HG02798 (cell line): Measurements from ENCODE around the gene B3GNT5.
"Not testable (repeated sequence)": the region's sequence is repeated elsewhere in the genome, so short reads cannot be mapped to it uniquely, and the experiment has no call there.

ENCODE experiments used
- ATAC-seq: cut with Tn5 transposase; IDR thresholded peaks from one replicate; pipeline ENCODE4 v1.9.1; 2021; ENCODE audit warnings: mild to moderate bottlenecking; ENCODE audit not compliant: unreplicated experiment, poor library complexity

Gene B3GNT5

DNA sequence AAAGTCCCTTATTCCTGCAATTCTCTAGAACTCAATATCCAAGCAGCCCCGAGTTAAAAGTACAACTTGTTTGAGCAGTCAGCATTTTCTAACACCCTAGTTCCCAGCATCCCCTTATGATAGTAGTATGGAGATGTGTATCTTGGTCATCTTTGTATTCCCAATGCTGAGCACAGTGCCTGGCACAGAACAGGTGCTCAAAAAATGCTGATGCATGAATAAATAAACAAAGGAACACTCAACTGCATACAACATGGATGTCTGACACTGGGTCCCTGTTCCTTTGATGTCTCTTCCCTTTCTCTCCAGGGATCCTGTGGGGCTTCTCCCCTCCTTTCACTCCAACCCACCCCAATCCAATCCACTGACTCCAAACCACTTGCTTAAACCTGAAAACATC, 23.9 kb upstream of the B3GNT5 start:
- no peak for ATAC-seq

GRCh38 chr3:183230251-183230650, 22.8 kb upstream of the B3GNT5 start:
- ATAC-seq = not testable (repeated sequence)

DNA sequence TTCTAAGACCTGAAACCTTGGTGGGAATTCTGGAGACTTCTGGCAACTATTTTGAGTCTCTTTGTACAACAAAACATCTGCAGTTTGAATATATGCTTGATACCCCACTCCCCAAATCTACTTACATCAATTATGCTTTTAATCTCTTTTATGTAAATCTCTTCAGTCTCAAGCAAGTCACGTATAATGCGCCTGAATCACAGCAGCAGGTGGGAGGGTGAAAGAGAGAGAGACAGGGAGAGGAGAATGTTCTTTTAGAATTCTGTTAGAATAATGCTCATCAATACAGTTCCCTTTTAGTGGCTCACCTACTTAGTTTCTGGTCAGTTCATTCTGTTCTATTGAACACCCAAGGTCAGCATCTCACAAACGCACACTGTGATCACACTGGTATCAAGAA, 22.2 kb upstream of the B3GNT5 start:
- no peak for ATAC-seq

DNA sequence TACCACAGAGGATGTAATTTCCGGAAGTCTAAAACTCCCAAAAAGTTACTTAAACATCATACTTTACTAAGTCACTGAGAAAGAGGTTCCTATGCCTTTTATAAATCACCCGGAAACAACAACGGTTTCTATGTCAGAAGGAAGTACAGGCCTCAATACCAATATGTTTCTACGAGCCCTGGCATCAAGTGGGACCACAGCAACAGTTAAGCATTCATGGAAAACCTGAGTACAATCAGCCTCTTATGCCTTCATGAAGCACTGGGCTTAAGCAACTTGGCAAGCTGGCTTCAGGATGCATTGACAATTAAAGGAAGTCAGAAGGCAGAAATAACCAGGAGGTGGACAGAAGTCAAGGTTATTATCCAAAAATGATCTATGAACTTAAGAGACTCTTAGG, 19.1 kb upstream of the B3GNT5 start:
- no peak for ATAC-seq

- ATAC-seq = no peak
These were observed 14.0 kb upstream of the B3GNT5 start for GRCh38 chr3:183239046-183239445.

GRCh38 chr3:183242431-183242830, 10.6 kb upstream of the B3GNT5 start:
- no peak for ATAC-seq

- no peak for ATAC-seq
These were observed 8.8 kb upstream of the B3GNT5 start for GRCh38 chr3:183244219-183244618.

GRCh38 chr3:183244981-183245476, 8.0 kb upstream of the B3GNT5 start:
- no peak for ATAC-seq

GRCh38 chr3:183247011-183247589, 6.0 kb upstream of the B3GNT5 start:
- ATAC-seq = no peak

- no peak for ATAC-seq
These were observed 3.9 kb upstream of the B3GNT5 start for GRCh38 chr3:183249006-183249718.

DNA sequence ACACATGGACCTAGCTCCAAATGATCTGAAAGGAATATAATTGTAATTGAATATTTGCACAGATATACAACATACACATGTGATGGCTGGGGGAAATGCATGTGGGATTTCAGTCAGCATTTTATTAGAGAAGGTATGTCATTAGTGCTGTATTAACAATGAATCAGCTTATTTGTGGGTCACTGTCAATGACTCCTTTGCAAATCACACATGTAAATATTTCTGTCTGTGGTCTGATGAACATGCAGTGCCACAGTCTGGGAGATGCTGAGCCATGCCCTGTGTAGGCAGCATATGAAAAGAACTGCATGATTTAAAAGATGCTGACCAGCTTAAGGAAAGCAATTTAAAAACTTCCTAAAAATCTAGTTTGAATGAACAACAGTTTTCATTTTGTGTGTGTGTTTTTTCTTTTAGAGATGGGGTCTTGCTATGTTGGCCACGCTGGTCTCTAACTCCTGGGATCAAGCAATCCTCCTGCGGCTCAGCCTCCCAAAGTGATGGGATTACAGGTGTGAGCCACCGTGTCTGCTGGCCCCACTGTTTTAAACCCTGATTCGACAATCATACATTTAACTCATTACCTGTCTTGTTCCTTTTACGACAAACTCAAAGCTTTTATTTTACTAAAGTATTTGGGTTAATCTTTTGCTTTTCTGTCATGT, 803 bp upstream of the B3GNT5 start:
- ATAC-seq = no peak

- ATAC-seq = no peak
These were observed 754 bp downstream of the B3GNT5 start for GRCh38 chr3:183253528-183254486.

- ATAC-seq = no peak
These were observed 1.7 kb downstream of the B3GNT5 start for GRCh38 chr3:183254487-183255347.

GRCh38 chr3:183255348-183255730, 2.3 kb downstream of the B3GNT5 start:
- no peak for ATAC-seq

DNA sequence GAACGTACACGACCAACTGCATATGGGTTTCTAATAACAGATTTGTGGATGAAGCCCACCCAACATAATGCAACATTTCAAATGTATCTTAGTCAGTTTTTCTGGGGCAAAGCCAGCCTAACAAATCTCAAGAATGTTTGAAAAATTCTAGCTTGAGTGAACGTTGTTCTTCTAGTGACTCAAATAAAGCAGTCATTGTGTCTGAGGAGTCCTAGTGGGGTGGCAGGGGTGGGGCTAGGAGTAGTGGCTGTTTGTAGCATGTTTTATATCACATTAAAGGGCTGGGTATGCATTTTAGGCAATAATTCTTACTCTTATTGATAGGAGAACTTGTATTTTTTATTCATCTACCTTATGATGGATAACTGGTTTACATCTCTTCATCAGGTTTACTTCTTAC, 6.0 kb downstream of the B3GNT5 start:
- ATAC-seq = no peak

GRCh38 chr3:183259621-183260020, 6.6 kb downstream of the B3GNT5 start:
- no peak for ATAC-seq

DNA sequence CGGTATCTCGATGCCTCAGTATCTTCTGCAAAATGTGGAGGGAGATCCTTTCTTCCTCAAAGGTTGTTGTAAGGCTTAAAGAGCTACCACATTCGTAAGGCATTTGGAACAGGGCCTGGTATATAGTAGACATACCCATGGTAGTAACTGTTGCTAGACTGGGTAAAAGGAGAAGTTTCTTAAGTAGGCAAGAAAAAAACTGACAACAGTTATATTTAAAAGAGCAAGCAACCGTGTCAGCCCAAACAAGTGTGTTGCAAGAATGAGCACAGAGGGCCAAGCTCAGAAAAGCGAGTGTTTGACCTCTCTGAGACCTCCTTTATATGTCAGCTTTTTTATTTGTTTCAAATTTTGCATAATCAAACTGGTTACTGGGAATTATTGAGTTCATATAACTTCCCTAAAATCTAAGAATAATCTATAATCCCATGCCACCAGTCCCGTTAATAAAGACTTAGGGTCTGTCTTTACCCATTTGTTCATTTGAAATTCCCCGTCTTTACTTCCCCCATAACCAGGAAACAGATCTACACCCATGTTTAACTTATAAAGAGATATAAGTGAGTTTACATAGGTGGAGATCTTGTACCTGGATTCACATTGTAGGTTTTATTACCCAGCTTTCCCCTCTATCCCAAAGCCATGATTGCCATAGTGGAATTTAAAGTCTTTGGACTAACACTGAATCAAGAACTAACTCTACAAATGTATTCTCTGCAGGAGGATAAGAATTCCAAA, 7.3 kb downstream of the B3GNT5 start:
- ATAC-seq = no peak

DNA sequence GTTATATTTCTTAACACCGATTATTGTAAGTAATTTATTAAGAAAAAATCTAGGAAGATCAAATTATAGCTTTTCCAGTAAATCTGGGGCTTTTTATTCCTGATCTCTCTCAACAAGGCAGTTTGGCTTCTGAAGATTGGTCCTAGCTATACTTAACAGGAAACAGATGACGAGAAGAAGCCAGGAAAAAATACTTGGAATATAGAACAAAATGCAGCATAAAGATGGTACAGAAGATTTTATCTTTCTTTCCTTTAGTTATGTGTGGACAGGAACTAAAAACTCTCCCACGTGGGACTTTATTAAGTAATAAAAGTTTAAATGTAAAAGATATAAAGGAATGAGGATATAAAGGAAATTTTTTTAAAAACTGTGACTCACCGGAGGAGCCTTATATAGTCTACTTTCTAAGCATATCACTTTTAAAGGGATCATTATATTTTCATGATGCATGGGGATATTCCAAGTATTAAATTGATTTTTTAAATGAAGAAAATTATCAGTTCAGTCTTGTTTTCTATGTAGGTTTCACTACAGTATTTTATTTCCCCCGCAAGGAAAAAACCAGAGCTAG, 8.2 kb downstream of the B3GNT5 start:
- no peak for ATAC-seq
